Motor neuron (in vitro differentiated cells): ENCODE data around the gene CACHD1. TPM values are rescaled to one million over a fixed set of nuclear protein-coding genes. Genes with fewer than 3 reads are reported as not detected.
"Not testable (repeated sequence)": the region's sequence is repeated elsewhere in the genome, so short reads cannot be mapped to it uniquely, and the experiment has no call there.

ENCODE experiments used
- ATAC-seq, 8 experiments: fragments of 200-7000 bp; cut with Tn5 transposase; replicated peaks in 6 of 8; 2 replicates each; pipeline ENCODE4 v1.8.0; 2021; ENCODE audit warnings: mild to moderate bottlenecking in 8 of 8, moderate library complexity in 8 of 8
- H3K27ac ChIP-seq, 2 donors: fragments of 250-450 bp; sonication (Bioruptor Pico); 2 replicates each; pipeline ENCODE4 v1.9.0; 2021; ENCODE audit warnings: antibody characterized with exemption in 2 of 2, mild to moderate bottlenecking in 2 of 2, moderate library complexity in 1 of 2
- H3K4me1 ChIP-seq, 2 donors: fragments of 250-450 bp; sonication (Bioruptor Pico); replicated peaks in 1 of 2; 2 replicates each; pipeline ENCODE4 v1.6.1; 2021; ENCODE audit warnings: antibody characterized with exemption in 2 of 2, mild to moderate bottlenecking in 2 of 2, moderate library complexity in 1 of 2
- H3K4me3 ChIP-seq, 5 donors: fragments of 250-450 bp; sonication (Bioruptor Pico); 2 replicates each; pipeline ENCODE4 v1.9.0; 2021; ENCODE audit warnings: antibody characterized with exemption in 5 of 5, mild to moderate bottlenecking in 5 of 5, moderate library complexity in 4 of 5
- WGBS, 10 experiments: fragments of 450-650 bp; shearing (Covaris generic); methylation state at CpG; one replicate each; pipeline ENCODE4 v1.0.0; 2022; 5-methylcytosine and 5-hydroxymethylcytosine counted together
- in situ Hi-C, 9 experiments: fragments of 400-800 bp; cut with MboI; loops; one replicate each; pipeline ENCODE4 v1.15.0; 2021; ENCODE audit warnings: low sequenced_read_pairs in 9 of 9, low pct_unique_long_range_greater_than_20kb in 2 of 9; ENCODE audit not compliant: unreplicated experiment in 9 of 9
- total RNA-seq, 8 experiments: library from RNA; unstranded; fragments of 300-600 nt; gene quantifications; 2 replicates each; pipeline versions ENCODE4 v1.2.3 to v1.2.4, GENCODE V29; 2022

CACHD1 gene
- total RNA-seq, 8 experiments from 2014 or later: 18.6 to 54.2 (median 31.6) TPM

- no peaks in the 10 kb centered on the region for H3K4me1 ChIP-seq
Observed at GRCh38 chr1:64733581-64734286, 263.8 kb downstream of the CACHD1 start.

DNA sequence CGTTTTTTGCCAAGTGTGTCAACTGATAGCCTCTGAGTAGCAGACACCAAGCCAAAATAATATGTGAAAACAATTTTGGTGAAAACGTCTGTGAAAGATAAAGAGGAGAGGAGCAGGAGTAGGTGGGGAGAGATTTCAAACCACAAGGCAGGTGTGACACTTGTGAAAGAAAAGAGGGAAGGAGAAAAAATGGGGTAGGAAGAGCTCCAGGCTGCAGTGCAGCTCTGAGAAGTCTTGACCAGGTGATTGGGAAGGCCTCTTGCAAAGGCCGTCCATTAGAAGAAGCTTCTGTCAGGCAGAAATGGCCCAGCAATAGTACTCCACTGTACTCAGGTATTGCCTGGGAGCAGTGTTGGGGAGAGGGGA is 264.3 kb downstream of the CACHD1 start:
- no peak for ATAC-seq
- Histone ChIP-seq H3K4me3 (no peak overlapping the region), H3K27ac (no peak overlapping the region), H3K4me1 (no peaks in the 10 kb centered on the region)
- in situ Hi-C loops: no loop called here
- WGBS, 10 experiments: 0 to 90% (median 72%) methylated on average over 1 to 3 of the region's 3 CpGs; no CpG with 5 or more reads in 2 of the 10 experiments

More at GRCh38 chr1:64733581-64734286, 263.8 kb downstream of the CACHD1 start:
- ATAC-seq: no peak
- in situ Hi-C loops: no loop called here
- WGBS, 10 experiments: 52 to 90% (median 83%) methylated on average over 2 to 3 of the region's 3 CpGs; no CpG with 5 or more reads in 1 of the 10 experiments
- H3K27ac ChIP-seq: no peak overlapping the region
- H3K4me3 ChIP-seq: no peak overlapping the region

- ATAC-seq, H3K4me1 ChIP-seq, H3K4me3 ChIP-seq, in situ Hi-C loops, H3K27ac ChIP-seq: not testable (repeated sequence)
- WGBS, 10 experiments: 0 to 100% (median 77%) methylated on average over 1 of the region's 1 CpG; no CpG with 5 or more reads in 2 of the 10 experiments
Observed at GRCh38 chr1:64740687-64741086, 270.8 kb downstream of the CACHD1 start.
